ENCODE data around the gene SETD5. TPM values are rescaled to one million over a fixed set of nuclear protein-coding genes. Genes with fewer than 3 reads are reported as not detected.
A peak's percentile ranks its signal among the peaks of the same experiment; 100 is the strongest.

Gene SETD5
- total RNA-seq, 1 donor from 2014 or later, result 198 TPM

DNA sequence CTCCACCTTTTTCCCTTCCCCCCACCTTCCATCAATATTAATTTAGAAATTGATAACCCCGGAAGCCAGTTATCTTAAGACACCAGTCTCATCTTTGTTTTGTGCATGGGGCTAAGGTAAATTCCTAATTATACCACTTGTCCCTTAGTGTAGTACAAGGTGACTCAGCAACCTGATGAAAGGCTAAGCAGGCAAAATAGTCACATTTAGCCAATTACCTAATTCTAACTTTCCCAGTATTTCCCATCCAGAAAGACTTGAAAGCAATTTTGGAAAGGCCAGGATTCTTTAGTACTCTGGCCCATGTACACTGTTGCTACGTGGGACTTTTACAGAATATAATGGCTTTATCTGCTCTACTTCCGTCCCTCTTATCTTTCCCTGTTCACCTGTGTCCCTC, 72.6 kb downstream of the SETD5 start:
- peak overlapping the region; percentile 2 for H3K27ac Mint-ChIP-seq (ENCODE audit: unreplicated experiment)
- no peaks in the 10 kb centered on the region for H3K4me1 Mint-ChIP-seq
- TF ChIP-seq CTCF (conservative IDR thresholded peaks at IDR 0.05), result no peak
- H3K4me3 Mint-ChIP-seq, result no peak overlapping the region
- H3K9me3 Mint-ChIP-seq, result no peaks in the 10 kb centered on the region
- DNase-seq (ENCODE audit: low read depth, low spot score), result no peak
- no peaks in the 10 kb centered on the region for H3K27me3 Mint-ChIP-seq (ENCODE audit: low read depth)
- H3K36me3 Mint-ChIP-seq (ENCODE audit: low read depth), result peaks cover 32% of the 10 kb centered on the region

- H3K36me3 Mint-ChIP-seq (ENCODE audit: low read depth), result peaks cover 30% of the 10 kb centered on the region
- H3K4me1 Mint-ChIP-seq, result peaks cover 8% of the 10 kb centered on the region
- H3K27me3 Mint-ChIP-seq (ENCODE audit: low read depth), result no peaks in the 10 kb centered on the region
- no peak overlapping the region for H3K27ac Mint-ChIP-seq (ENCODE audit: unreplicated experiment)
- H3K4me3 Mint-ChIP-seq, result no peak overlapping the region
- no peaks in the 10 kb centered on the region for H3K9me3 Mint-ChIP-seq
- no peak for DNase-seq (ENCODE audit: low read depth, low spot score)
- TF ChIP-seq CTCF (conservative IDR thresholded peaks at IDR 0.05), result no peak
These were observed 76.2 kb downstream of the SETD5 start for GRCh38 chr3:9473496-9474065.

DNA sequence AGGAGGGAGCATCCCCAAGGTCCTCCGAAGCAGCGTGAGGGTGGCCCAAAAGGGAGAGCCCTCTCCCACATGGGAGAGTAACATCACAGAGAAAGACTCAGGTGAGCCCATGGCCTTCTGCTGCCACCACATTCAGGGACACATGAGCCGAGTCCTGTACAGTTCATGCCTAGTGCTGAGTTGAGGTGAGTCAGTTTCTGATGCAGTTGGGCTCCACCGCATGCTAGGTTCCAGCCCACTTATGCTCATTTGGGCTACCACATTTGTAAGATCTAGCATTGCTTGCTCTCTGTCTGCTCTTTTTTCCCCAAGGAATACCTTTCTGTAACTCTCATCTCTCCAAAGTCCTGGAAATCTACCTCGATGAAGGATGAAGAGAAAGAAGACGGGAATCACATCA, 77.1 kb downstream of the SETD5 start:
- no peak for DNase-seq (ENCODE audit: low read depth, low spot score)
- H3K27ac Mint-ChIP-seq (ENCODE audit: unreplicated experiment), result no peak overlapping the region
- H3K9me3 Mint-ChIP-seq, result no peaks in the 10 kb centered on the region
- no peaks in the 10 kb centered on the region for H3K27me3 Mint-ChIP-seq (ENCODE audit: low read depth)
- H3K4me3 Mint-ChIP-seq, result no peak overlapping the region
- H3K4me1 Mint-ChIP-seq, result peaks cover 8% of the 10 kb centered on the region
- H3K36me3 Mint-ChIP-seq (ENCODE audit: low read depth), result peaks cover 35% of the 10 kb centered on the region
- no peak for TF ChIP-seq CTCF (conservative IDR thresholded peaks at IDR 0.05)

DNA sequence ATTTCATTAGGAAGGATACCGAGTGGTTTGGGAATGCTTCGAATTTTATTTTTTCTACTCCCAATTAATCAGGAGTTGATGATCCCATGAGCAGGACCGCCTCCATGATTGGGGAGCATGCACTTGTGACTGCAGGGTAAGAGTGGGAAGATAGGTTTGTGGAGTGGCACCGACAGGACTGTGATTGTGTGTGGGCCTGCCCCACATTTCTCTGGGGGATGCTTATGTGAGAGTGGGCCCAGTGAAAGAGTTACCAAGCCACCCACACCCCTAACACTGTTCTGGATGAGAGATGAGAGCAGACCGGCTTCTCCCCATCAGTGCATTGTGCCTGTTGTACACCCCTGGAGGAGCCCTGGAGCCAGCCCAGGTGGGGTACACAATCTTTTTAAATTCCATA, 79.5 kb downstream of the SETD5 start:
- peaks cover 38% of the 10 kb centered on the region for H3K36me3 Mint-ChIP-seq (ENCODE audit: low read depth)
- TF ChIP-seq CTCF (conservative IDR thresholded peaks at IDR 0.05), result no peak
- no peaks in the 10 kb centered on the region for H3K9me3 Mint-ChIP-seq
- H3K4me1 Mint-ChIP-seq, result peaks cover 8% of the 10 kb centered on the region
- H3K27ac Mint-ChIP-seq (ENCODE audit: unreplicated experiment), result no peak overlapping the region
- no peaks in the 10 kb centered on the region for H3K27me3 Mint-ChIP-seq (ENCODE audit: low read depth)
- no peak for DNase-seq (ENCODE audit: low read depth, low spot score)
- no peak overlapping the region for H3K4me3 Mint-ChIP-seq

DNA sequence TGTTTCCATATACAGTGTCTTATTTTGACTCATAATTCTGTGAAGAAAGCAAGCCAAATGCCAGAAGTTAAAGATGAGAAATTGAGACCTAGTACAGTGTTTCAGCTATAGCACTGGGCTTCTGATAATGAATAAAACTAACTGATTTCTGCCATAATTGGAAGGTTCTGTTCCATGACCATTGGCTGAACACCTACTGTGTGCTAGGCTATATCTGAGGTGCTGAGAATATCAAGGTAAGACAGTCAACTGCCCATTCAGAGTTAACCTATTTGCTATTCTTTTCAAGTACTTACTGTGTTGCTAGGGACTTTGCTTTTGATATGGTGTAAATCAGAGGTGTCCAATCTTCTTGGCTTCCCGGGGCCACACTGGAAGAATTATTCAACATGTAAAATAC, 82.8 kb downstream of the SETD5 start:
- Mint-ChIP-seq H3K27ac (ENCODE audit: unreplicated experiment) (no peak overlapping the region), H3K27me3 (ENCODE audit: low read depth) (no peaks in the 10 kb centered on the region), H3K4me3 (no peak overlapping the region), H3K36me3 (ENCODE audit: low read depth) (peaks cover 39% of the 10 kb centered on the region), H3K4me1 (peaks cover 8% of the 10 kb centered on the region), H3K9me3 (no peaks in the 10 kb centered on the region)
- no peak for TF ChIP-seq CTCF (conservative IDR thresholded peaks at IDR 0.05)
- no peak for DNase-seq (ENCODE audit: low read depth, low spot score)
